ENCODE measurements around the gene RAB39A. TPM values are rescaled to one million over a fixed set of nuclear protein-coding genes. Genes with fewer than 3 reads are reported as not detected.
A peak's percentile ranks its signal among the peaks of the same experiment; 100 is the strongest.

Gene RAB39A
- total and polyA plus RNA-seq, 9 of the 15 experiments (the other 6 are each of a cell fraction or from before 2014, with no cell fraction given) = not detected

- peak; percentile 90 for TF ChIP-seq MGA (IDR thresholded peaks at IDR 0.05)
- peak; percentile 93 for TF ChIP-seq CBFB (CRISPR knock-in tag; IDR thresholded peaks at IDR 0.05)
- TF ChIP-seq ATF1 (CRISPR knock-in tag; IDR thresholded peaks at IDR 0.05) = 0 out of 2 replicates have a peak, but pooled peaks have one; percentile 36
- TF ChIP-seq ATF1 (tag; IDR thresholded peaks at IDR 0.05) = peak; percentile 90
- TF ChIP-seq DIDO1 (tag; IDR thresholded peaks at IDR 0.05; ENCODE audit: low read depth) = peak; percentile 68; the same call in 1 of the 2 replicates
- TF ChIP-seq ATF3 (IDR thresholded peaks at IDR 0.05) = no peak
- peak; percentile 57 for TF ChIP-seq ATF3 (CRISPR knock-in tag; conservative IDR thresholded peaks at IDR 0.05)
- TF ChIP-seq THRB (CRISPR knock-in tag; conservative IDR thresholded peaks at IDR 0.05) = 0 out of 2 replicates have a peak, but pooled peaks have one; percentile 23
- no peak for TF ChIP-seq ZNF551 (CRISPR knock-in tag; IDR thresholded peaks at IDR 0.05)
- no peak for TF ChIP-seq ESRRB (CRISPR knock-in tag; IDR thresholded peaks at IDR 0.05; ENCODE audit: borderline replicate concordance)
- 0 out of 2 replicates have a peak, but pooled peaks have one; percentile 40 for TF ChIP-seq CBX5 (IDR thresholded peaks at IDR 0.05; ENCODE audit: borderline replicate concordance, low read depth)
- TF ChIP-seq KDM5B (IDR thresholded peaks at IDR 0.05; ENCODE audit: insufficient replicate concordance, low read depth, low read length) = peak; percentile 94
- TF ChIP-seq SP1 (CRISPR knock-in tag; IDR thresholded peaks at IDR 0.05) = peak; percentile 81; the same call in 1 of the 2 replicates
- TF ChIP-seq PHF8 (IDR thresholded peaks at IDR 0.05; ENCODE audit: borderline replicate concordance, low read length) = peak; percentile 100
These were observed 80.6 kb downstream of the RAB39A start, which contains the start of gene CUL5 (continued) for GRCh38 chr11:108008656-108009496.
